GM18498 (cell line): ENCODE data around the gene HDAC7.

Source experiments
- ATAC-seq: cut with Tn5 transposase; IDR thresholded peaks from one replicate; pipeline ENCODE4 v1.9.1; 2021; ENCODE audit warnings: mild to moderate bottlenecking, moderate library complexity; ENCODE audit not compliant: unreplicated experiment

Gene HDAC7

GRCh38 chr12:47783024-47783755 lies 36.5 kb downstream of the HDAC7 start:
- no peak for ATAC-seq

GRCh38 chr12:47782372-47782770 lies 37.3 kb downstream of the HDAC7 start:
- ATAC-seq: no peak

GRCh38 chr12:47781479-47782371 lies 38.0 kb downstream of the HDAC7 start:
- ATAC-seq: no peak

- ATAC-seq: no peak
These were observed 39.7 kb downstream of the HDAC7 start for GRCh38 chr12:47779943-47780504.

- peak; percentile 84 for ATAC-seq
These were observed 40.3 kb downstream of the HDAC7 start for GRCh38 chr12:47779301-47779942.

- no peak for ATAC-seq
These were observed 40.8 kb downstream of the HDAC7 start for GRCh38 chr12:47778881-47779280.

- ATAC-seq: no peak
These were observed 41.8 kb downstream of the HDAC7 start for GRCh38 chr12:47777741-47778558.

GRCh38 chr12:47777151-47777550 lies 42.6 kb downstream of the HDAC7 start:
- no peak for ATAC-seq

- ATAC-seq: no peak
These were observed 43.1 kb downstream of the HDAC7 start for GRCh38 chr12:47776471-47777143.

GRCh38 chr12:47775100-47775911 lies 44.4 kb downstream of the HDAC7 start:
- ATAC-seq: no peak

- no peak for ATAC-seq
These were observed 45.0 kb downstream of the HDAC7 start for GRCh38 chr12:47774663-47775062.

- ATAC-seq: no peak
These were observed 45.7 kb downstream of the HDAC7 start for GRCh38 chr12:47773858-47774580.

GRCh38 chr12:47773062-47773857 lies 46.4 kb downstream of the HDAC7 start, which contains the start of gene SLC48A1:
TSS of gene SLC48A1 (plus strand) at chr12:47773238. CDS start at chr12:47773305, 67 bp downstream.
- peak; percentile 89 for ATAC-seq

GRCh38 chr12:47772738-47773061 lies 47.0 kb downstream of the HDAC7 start:
- no peak for ATAC-seq

GRCh38 chr12:47772094-47772660 lies 47.5 kb downstream of the HDAC7 start:
- no peak for ATAC-seq

GRCh38 chr12:47771304-47771703 lies 48.4 kb downstream of the HDAC7 start:
- no peak for ATAC-seq

- ATAC-seq: no peak
These were observed 49.5 kb downstream of the HDAC7 start for GRCh38 chr12:47770086-47770726.
